LNCaP clone FGC (cell line): ENCODE data around the gene CNMD.

Experiments
- DNase-seq: peaks from one replicate; pipeline ENCODE4 v3.0.0-alpha.2; 2011; ENCODE audit warnings: low read depth
- H3K4me3 ChIP-seq: 2 replicates; pipeline ENCODE4 v1.5.1; 2011; ENCODE audit warnings: mild to moderate bottlenecking, low read depth, low read length, control low read depth
- CTCF ChIP-seq: IDR thresholded peaks from 2 replicates; pipeline ENCODE4 v1.5.1; 2012; ENCODE audit warnings: mild to moderate bottlenecking; ENCODE audit not compliant: control insufficient read depth, insufficient read depth; ENCODE audit errors: extremely low read depth

The CNMD gene

GRCh38 chr13:52782471-52783448, 43.1 kb upstream of the CNMD start:
- no peak for TF ChIP-seq CTCF
- DNase-seq: no peak
- H3K4me3 ChIP-seq: no peak overlapping the region

GRCh38 chr13:52780611-52781010, 41.0 kb upstream of the CNMD start:
- no peak overlapping the region for H3K4me3 ChIP-seq
- no peak for TF ChIP-seq CTCF
- DNase-seq: no peak

GRCh38 chr13:52780092-52780491, 40.5 kb upstream of the CNMD start:
- no peak overlapping the region for H3K4me3 ChIP-seq
- DNase-seq: no peak
- no peak for TF ChIP-seq CTCF

- no peak for DNase-seq
- H3K4me3 ChIP-seq: no peak overlapping the region
- TF ChIP-seq CTCF: no peak
Observed at GRCh38 chr13:52779103-52779502, 39.5 kb upstream of the CNMD start.

- TF ChIP-seq CTCF: no peak
- H3K4me3 ChIP-seq: no peak overlapping the region
- no peak for DNase-seq
Observed at GRCh38 chr13:52776726-52777125, 37.1 kb upstream of the CNMD start.

GRCh38 chr13:52775511-52775910, 35.9 kb upstream of the CNMD start:
- TF ChIP-seq CTCF: no peak
- DNase-seq: no peak
- H3K4me3 ChIP-seq: no peak overlapping the region
